HG02973 (cell line): ENCODE results near the gene GNAQ.

Experiments
- ATAC-seq: cut with Tn5 transposase; IDR thresholded peaks from one replicate; pipeline ENCODE4 v1.9.1; 2021; ENCODE audit warnings: moderate library complexity; ENCODE audit not compliant: unreplicated experiment

The GNAQ gene

GRCh38 chr9:77820293-77820954 lies 211.2 kb downstream of the GNAQ start:
- no peak for ATAC-seq

GRCh38 chr9:77819657-77820056 lies 212.0 kb downstream of the GNAQ start:
- ATAC-seq: no peak

GRCh38 chr9:77817590-77818311 lies 213.9 kb downstream of the GNAQ start:
- ATAC-seq: no peak

GRCh38 chr9:77816641-77817341 lies 214.8 kb downstream of the GNAQ start:
- ATAC-seq: no peak

- no peak for ATAC-seq
Observed at GRCh38 chr9:77815260-77815659, 216.4 kb downstream of the GNAQ start.

GRCh38 chr9:77811832-77812231 lies 219.8 kb downstream of the GNAQ start:
- ATAC-seq: no peak

GRCh38 chr9:77810637-77811119 lies 220.9 kb downstream of the GNAQ start:
- no peak for ATAC-seq

- ATAC-seq: no peak
Observed at GRCh38 chr9:77810047-77810446, 221.6 kb downstream of the GNAQ start.

- no peak for ATAC-seq
Observed at GRCh38 chr9:77809552-77809951, 222.1 kb downstream of the GNAQ start.

GRCh38 chr9:77808751-77809081 lies 222.9 kb downstream of the GNAQ start:
- ATAC-seq: no peak

- no peak for ATAC-seq
Observed at GRCh38 chr9:77807846-77808750, 223.5 kb downstream of the GNAQ start.

GRCh38 chr9:77807281-77807683 lies 224.3 kb downstream of the GNAQ start:
- no peak for ATAC-seq

- ATAC-seq: no peak
Observed at GRCh38 chr9:77806741-77807140, 224.9 kb downstream of the GNAQ start.

GRCh38 chr9:77805810-77806209 lies 225.8 kb downstream of the GNAQ start:
- no peak for ATAC-seq

GRCh38 chr9:77803423-77803822 lies 228.2 kb downstream of the GNAQ start:
- ATAC-seq: no peak

- ATAC-seq: no peak
Observed at GRCh38 chr9:77802515-77803293, 228.9 kb downstream of the GNAQ start.

GRCh38 chr9:77802064-77802463 lies 229.5 kb downstream of the GNAQ start:
- no peak for ATAC-seq

- no peak for ATAC-seq
Observed at GRCh38 chr9:77800924-77801551, 230.6 kb downstream of the GNAQ start.

GRCh38 chr9:77798140-77798539 lies 233.5 kb downstream of the GNAQ start:
- no peak for ATAC-seq

GRCh38 chr9:77794985-77795384 lies 236.6 kb downstream of the GNAQ start:
- no peak for ATAC-seq
